Activated T-cell treated with anti-CD3 and anti-CD28 coated beads, Interleukin-2, amount 50 U/mL, for 72 hours (primary cell): ENCODE measurements around the gene ABCC11. TPM values are rescaled to one million over a fixed set of nuclear protein-coding genes. Genes with fewer than 3 reads are reported as not detected.

Experiments used
- ATAC-seq, 2 donors: fragments of 150-1000 bp; cut with Tn5 transposase; replicated peaks in 1 of 2; 2 replicates each; pipeline ENCODE4 v1.10.0; 2021; ENCODE audit warnings: moderate library complexity in 2 of 2, mild to moderate bottlenecking in 1 of 2
- DNase-seq, 2 donors: peaks; one replicate each; pipeline ENCODE4 v3.0.0; 2021 to 2022; ENCODE audit warnings: mixed read lengths in 1 of 2
- H3K27ac Mint-ChIP-seq: one replicate; pipeline ENCODE4 v1.8.0; 2022; ENCODE audit warnings: mild to moderate bottlenecking, moderate library complexity, mixed read lengths
- H3K27me3 Mint-ChIP-seq: one replicate; pipeline ENCODE4 v1.8.0; 2022; ENCODE audit warnings: low read depth, mixed read lengths
- H3K36me3 Mint-ChIP-seq, 2 donors: one replicate each; pipeline ENCODE4 v1.8.0; 2022; ENCODE audit warnings: mixed read lengths in 2 of 2, mild to moderate bottlenecking in 1 of 2; ENCODE audit not compliant: insufficient read depth in 2 of 2
- H3K4me1 Mint-ChIP-seq: one replicate; pipeline ENCODE4 v1.8.0; 2022; ENCODE audit warnings: low read depth, mixed read lengths
- H3K4me3 Mint-ChIP-seq, 2 donors: one replicate each; pipeline ENCODE4 v1.8.0; 2022; ENCODE audit warnings: mild to moderate bottlenecking in 2 of 2, mixed read lengths in 2 of 2, moderate library complexity in 2 of 2
- H3K9me3 Mint-ChIP-seq, 2 donors: one replicate each; pipeline ENCODE4 v1.8.0; 2022; ENCODE audit warnings: mixed read lengths in 2 of 2
- total RNA-seq, 2 donors: library from RNA; stranded (reverse); gene quantifications; one replicate each; pipeline ENCODE4 v1.2.3, GENCODE V29; 2022

ABCC11 gene
- total RNA-seq, 2 donors from 2014 or later, result 0.07 to 0.17 TPM

DNA sequence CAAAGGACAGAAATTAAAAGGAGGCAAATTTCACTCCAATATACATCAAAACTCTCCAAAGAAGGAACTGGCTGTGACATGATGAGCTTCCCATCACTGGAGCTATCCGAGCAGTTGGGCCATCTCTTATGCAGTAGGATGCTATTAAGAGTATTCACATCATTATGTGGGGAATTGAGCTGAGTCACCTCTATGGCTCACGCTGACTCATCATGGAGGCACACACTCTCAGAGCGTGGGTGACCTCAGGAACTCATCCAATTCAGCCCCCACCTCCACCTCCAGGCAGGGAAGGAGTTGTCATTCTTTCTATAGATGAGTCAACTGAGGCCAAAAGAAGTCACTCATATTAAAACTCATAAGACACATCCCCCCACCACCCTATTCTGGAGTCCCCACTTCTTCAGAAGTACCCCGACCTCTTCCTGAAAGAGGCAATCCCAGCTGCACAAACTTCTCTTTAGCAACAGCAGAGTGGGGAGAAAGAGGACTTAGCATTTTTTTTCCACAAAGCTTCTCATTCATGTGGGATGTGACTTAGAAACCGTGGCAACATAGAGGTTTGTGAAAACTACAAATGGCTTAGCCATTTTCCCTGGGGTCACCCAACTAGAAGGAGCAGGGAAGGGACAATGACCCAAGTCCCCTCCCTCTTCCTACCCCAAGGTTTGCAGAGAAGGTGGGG lies 124.1 kb downstream of the ABCC11 start:
- Mint-ChIP-seq H3K4me1 (peaks cover 28% of the 10 kb centered on the region), H3K27ac (no peak overlapping the region), H3K27me3 (peaks cover 59% of the 10 kb centered on the region), H3K36me3 (peaks cover 0 to 1% of the 10 kb centered on the region in 2 donors), H3K9me3 (peaks cover 0 to 4% of the 10 kb centered on the region in 2 donors), H3K4me3 (no peak overlapping the region)
- DNase-seq, result peak; percentile 57 to 70
- ATAC-seq, result peak; percentile 87 to 90

DNA sequence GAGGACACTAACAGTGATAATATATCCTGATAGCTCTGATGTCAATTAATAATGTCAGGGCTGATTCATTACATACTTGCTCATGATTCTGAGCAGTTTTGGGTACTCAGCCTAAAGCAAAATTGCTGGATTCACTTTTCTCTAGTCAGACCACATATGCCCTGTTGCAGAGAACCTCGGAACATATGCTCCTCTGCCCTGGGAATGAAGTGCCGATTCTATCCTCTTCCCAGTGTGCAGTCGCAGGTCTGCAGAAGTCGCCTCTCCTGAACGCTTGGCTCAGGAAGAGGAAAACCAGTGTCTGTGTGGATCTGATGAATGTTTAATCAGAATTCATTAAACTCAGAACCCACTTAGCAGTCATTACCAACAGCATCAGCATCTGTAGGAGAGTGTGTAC lies 126.1 kb downstream of the ABCC11 start:
- peaks cover 20% of the 10 kb centered on the region for H3K4me1 Mint-ChIP-seq
- peaks cover 0 to 1% of the 10 kb centered on the region in 2 donors for H3K36me3 Mint-ChIP-seq
- H3K4me3 Mint-ChIP-seq, result no peak overlapping the region
- H3K9me3 Mint-ChIP-seq, result peaks cover 0 to 4% of the 10 kb centered on the region in 2 donors
- no peak overlapping the region for H3K27ac Mint-ChIP-seq
- peaks cover 53% of the 10 kb centered on the region for H3K27me3 Mint-ChIP-seq
- ATAC-seq (no peak), DNase-seq (no peak)

DNA sequence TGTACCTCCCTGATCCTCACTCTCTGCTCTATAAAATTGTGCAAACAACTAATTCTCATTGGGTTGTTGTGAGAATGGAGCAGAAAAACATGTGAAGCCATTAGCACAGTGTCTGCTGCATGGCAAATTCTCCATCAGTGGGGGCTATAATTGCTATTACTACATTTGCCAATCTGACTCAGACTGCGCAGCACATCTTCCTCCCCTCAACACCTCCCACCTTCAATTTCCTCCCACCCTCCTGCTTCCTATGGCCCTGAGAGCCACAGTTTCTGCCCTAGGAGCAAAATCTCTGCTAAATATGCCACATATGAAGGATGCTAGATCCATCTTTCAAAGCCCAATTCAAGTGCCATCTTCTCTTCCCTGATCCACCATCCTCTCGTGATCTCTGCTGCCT lies 128.5 kb downstream of the ABCC11 start:
- Mint-ChIP-seq H3K27me3 (peaks cover 29% of the 10 kb centered on the region), H3K9me3 (no peaks in the 10 kb centered on the region), H3K4me3 (no peak overlapping the region), H3K36me3 (no peaks in the 10 kb centered on the region), H3K27ac (no peak overlapping the region), H3K4me1 (peaks cover 16% of the 10 kb centered on the region)
- DNase-seq, result no peak
- no peak for ATAC-seq

DNA sequence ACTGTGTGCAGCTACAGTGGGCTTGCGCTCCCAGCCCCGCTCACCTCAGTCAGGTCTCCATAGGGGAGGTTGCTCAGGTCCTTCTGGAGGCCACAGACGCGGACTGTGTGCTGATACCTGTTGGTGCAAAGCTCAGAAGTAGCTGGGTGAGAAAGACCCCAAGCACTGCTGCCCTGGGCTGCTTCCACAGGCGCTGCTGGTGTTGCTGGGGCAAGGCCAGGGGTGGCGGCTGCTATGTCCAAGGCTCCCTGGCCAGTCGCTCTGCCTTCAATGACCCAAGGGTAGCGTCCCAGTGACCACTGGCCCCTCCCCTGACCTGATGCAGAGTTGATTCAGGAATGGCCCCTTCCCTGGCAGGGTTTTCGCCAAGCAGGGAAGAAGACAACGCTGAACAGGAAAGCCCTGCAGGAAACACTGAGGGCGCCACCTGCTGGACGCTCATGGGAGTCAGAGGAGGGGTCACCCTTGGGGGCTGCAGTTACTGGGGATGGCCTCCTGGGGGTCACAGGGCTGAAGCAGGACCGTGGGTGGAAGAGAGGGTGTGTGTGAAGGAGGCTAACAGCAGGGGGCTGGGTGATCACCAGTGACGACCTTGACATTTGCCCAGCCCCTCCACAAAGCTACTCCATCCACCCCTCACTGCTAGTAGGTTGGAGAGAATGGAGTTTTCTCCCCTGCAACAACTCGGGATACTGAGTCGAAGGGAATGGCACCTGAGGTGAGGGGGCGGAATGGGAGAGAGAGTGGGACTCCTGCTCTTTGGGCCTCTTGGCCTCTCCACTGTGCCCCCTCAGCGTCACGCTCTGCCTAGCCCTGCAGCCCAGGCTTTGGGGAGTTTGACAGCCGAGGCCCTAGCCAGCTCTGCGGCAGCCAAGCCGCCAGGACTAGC lies 129.9 kb downstream of the ABCC11 start:
- Mint-ChIP-seq H3K9me3 (no peaks in the 10 kb centered on the region), H3K27ac (no peak overlapping the region), H3K36me3 (no peaks in the 10 kb centered on the region), H3K4me3 (no peak overlapping the region), H3K4me1 (peaks cover 5% of the 10 kb centered on the region), H3K27me3 (peaks cover 35% of the 10 kb centered on the region)
- ATAC-seq, result peak; percentile 71 to 88
- DNase-seq, result peak; percentile 54 to 71

Other genes with a start within 250 kb of the ABCC11 start
- gene ABCC12, start 91.5 kb downstream of the ABCC11 start, total RNA-seq, result not detected
- gene LONP2, start 3.2 kb downstream of the ABCC11 start, total RNA-seq, result 10 to 100 TPM; 50.8 to 55.3 TPM
- gene SIAH1, start 137.9 kb upstream of the ABCC11 start, total RNA-seq, result 10 to 100 TPM; 28.2 to 30.4 TPM